ENCODE data around the gene TLE7. TPM values are rescaled to one million over a fixed set of nuclear protein-coding genes. Genes with fewer than 3 reads are reported as not detected.

The TLE7 gene
- total and polyA plus RNA-seq, 2 of the 8 experiments (the other 6 are each of a cell fraction or from before 2014, with no cell fraction given): 0.03 TPM; not detected in 1

DNA sequence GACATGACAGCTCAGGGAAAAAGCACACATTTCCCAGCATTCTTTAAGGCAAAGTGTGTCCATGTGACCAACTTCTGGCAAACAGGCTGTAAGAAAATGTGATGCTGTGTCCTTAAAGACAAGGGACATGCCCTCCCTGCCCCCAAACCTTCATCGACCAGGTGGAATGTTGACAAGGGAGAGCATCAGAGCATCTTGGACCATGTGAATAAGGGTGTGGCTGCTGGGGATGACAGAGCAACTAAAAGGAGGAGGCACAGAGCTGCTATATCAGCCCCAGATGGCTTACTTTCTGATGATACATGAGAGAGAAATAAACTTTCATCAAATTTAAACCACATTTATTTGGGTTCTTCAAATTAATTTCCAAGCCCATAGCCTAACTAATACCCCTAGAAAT, 22.4 kb upstream of the TLE7 start:
- Histone ChIP-seq H3K27me3 (replicated peaks in 1 of 4; ENCODE audit: control insufficient read depth in 3 of 4, extremely low read depth in 1 of 4, insufficient read depth in 3 of 4, low read length in 3 of 4) (no peaks in the 10 kb centered on the region), H3K79me2 (ENCODE audit: control insufficient read depth in 1 of 2, insufficient read depth in 2 of 2, low read length in 2 of 2) (peaks cover 0 to 22% of the 10 kb centered on the region in 2 experiments; a peak in 3 of 4 replicates), H4K20me1 (replicated peaks in 1 of 2; ENCODE audit: control insufficient read depth in 1 of 2, insufficient read depth in 2 of 2, low read length in 2 of 2) (peaks cover 0 to 2% of the 10 kb centered on the region in 2 experiments), H3K4me2 (ENCODE audit: insufficient read depth in 1 of 2, low read depth in 2 of 2, low read length in 2 of 2) (no peak overlapping the region), H4K5ac (ENCODE audit: insufficient read length, low read depth, low read length) (no peak overlapping the region), H3K23ac (ENCODE audit: insufficient read length) (no peak overlapping the region), H2BK5ac (ENCODE audit: low read depth, low read length) (no peak overlapping the region), H2AFZ (ENCODE audit: low read length) (no peak overlapping the region), H2AK5ac (ENCODE audit: low read depth, low read length) (no peak overlapping the region), H3K4me1 (replicated peaks in 1 of 4; ENCODE audit: control insufficient read depth in 3 of 4, insufficient read depth in 4 of 4, low read length in 3 of 4) (peaks cover 0 to 2% (median 0%) of the 10 kb centered on the region in 4 experiments; a peak in 1 of 7 replicates), H2BK120ac (replicated peaks; ENCODE audit: low read depth, low read length) (no peak overlapping the region), H4K8ac (ENCODE audit: extremely low read depth, insufficient read depth, low read length) (no peak overlapping the region), H3K79me1 (ENCODE audit: low read depth, low read length) (no peaks in the 10 kb centered on the region; the same call in 1 of the 2 replicates), H3K18ac (ENCODE audit: extremely low read depth, low read length) (no peak overlapping the region), H3K27ac (ENCODE audit: low read depth, low read length) (no peak overlapping the region), H4K91ac (replicated peaks; ENCODE audit: insufficient read length, low read length) (no peak overlapping the region), H3K9me3 (ENCODE audit: insufficient read depth in 2 of 2, low read depth in 1 of 2, low read length in 1 of 2) (no peaks in the 10 kb centered on the region), H2BK15ac (ENCODE audit: low read length) (no peak overlapping the region), H3K23me2 (ENCODE audit: low read depth, low read length) (peaks cover 7% of the 10 kb centered on the region), H3K4ac (replicated peaks; ENCODE audit: insufficient read length, low read depth, low read length) (no peak overlapping the region), H2BK20ac (ENCODE audit: low read length) (no peak overlapping the region), H2BK12ac (ENCODE audit: low read depth, low read length) (no peak overlapping the region), H3K14ac (ENCODE audit: insufficient read length) (no peak overlapping the region), H3K9ac (replicated peaks in 1 of 4; ENCODE audit: extremely low read depth in 1 of 4, low read depth in 3 of 4, low read length in 3 of 4) (no peak overlapping the region), H3K56ac (replicated peaks; ENCODE audit: insufficient read length, low read depth, low read length) (no peak overlapping the region), H3K4me3 (ENCODE audit: extremely low read depth in 1 of 4, insufficient read depth in 2 of 4, low read depth in 3 of 4, low read length in 4 of 4) (no peak overlapping the region), H3K36me3 (ENCODE audit: control insufficient read depth in 2 of 4, insufficient read depth in 4 of 4, low read length in 3 of 4) (no peaks in the 10 kb centered on the region)
- ChIA-PET POLR2A (ENCODE audit: partially characterized antibody) (interaction anchor here (0.7 to 3.7 kb wide), 4 partner anchors 20 to 62 kb away, joined by 3 to 54 read pairs (median 3); partner anchors contain the start of genes CHST4 and ZNF19), CTCF (ENCODE audit: partially characterized antibody) (interaction anchor here (1.0 to 2.3 kb wide), 11 partner anchors 8 to 147 kb away, joined by 3 to 17 read pairs (median 4); no protein-coding TSS in a partner anchor)
- DNase-seq (ENCODE audit: low read depth in 1 of 2, low spot score in 2 of 2): no peak
- no peak for FAIRE-seq
- 64% methylated on average over 1 of the region's 1 CpG; no CpG with 5 or more reads in 1 of the 2 experiments for WGBS, 2 experiments (ENCODE audit: extremely low coverage in 1 of 2, insufficient coverage in 1 of 2, insufficient read length in 1 of 2, insufficient replicate concordance in 2 of 2, low coverage in 1 of 2, low lambda C conversion rate in 2 of 2, missing lambda C conversion rate in 1 of 2)
- no peak for TF ChIP-seq CHD2 (IDR thresholded peaks at IDR 0.05; ENCODE audit: low read length)
- no peak for TF ChIP-seq NRF1 (IDR thresholded peaks at IDR 0.05; ENCODE audit: low read depth, low read length)
- TF ChIP-seq SP1 (IDR thresholded peaks at IDR 0.05; ENCODE audit: low read depth, low read length): no peak
- TF ChIP-seq BRCA1 (IDR thresholded peaks at IDR 0.05; ENCODE audit: low read depth, low read length): no peak
- TF ChIP-seq CBX8 (IDR thresholded peaks at IDR 0.05; ENCODE audit: borderline replicate concordance, low read depth, low read length): no peak
